Right ventricle myocardium inferior (tissue), 1 donor: Measurements from ENCODE around the gene TMEM256. TPM values are rescaled to one million over a fixed set of nuclear protein-coding genes. Genes with fewer than 3 reads are reported as not detected.

Source experiments
- ATAC-seq: fragments of 200-7000 bp; cut with Tn5 transposase; one replicate; pipeline ENCODE4 v1.9.1; 2020; ENCODE audit warnings: mild to moderate bottlenecking, moderate library complexity
- DNase-seq: peaks from one replicate; pipeline ENCODE4 v3.0.0; 2021; ENCODE audit errors: missing footprints
- intact Hi-C: fragments of 100-400 bp; cut with DNase I; formaldehyde crosslinking; loops from one replicate; pipeline ENCODE4 v1.11.0; 2022
- total RNA-seq: library from RNA; stranded (reverse); fragmentation: NEBNext Ultra II Directional; extraction: Animal tissue kit (Norgen Biotek cat#: 25700); gene quantifications from one replicate; pipeline ENCODE4 v1.2.1, GENCODE V29; 2021
- donor health status: DM: no; HTN: yes; CAD: no; lungs with severe emphysema.

Gene TMEM256
- total RNA-seq, 1 donor from 2014 or later = 64.0 TPM

GRCh38 chr17:7435676-7436555, 32.0 kb upstream of the TMEM256 start:
- DNase-seq (peak; percentile 83), ATAC-seq (no peak)
- intact Hi-C loops = loop anchor here (2.0 to 5.0 kb wide), 5 partner anchors 31 to 151 kb away; partner anchors contain the start of genes SENP3, TMEM256 and ZBTB4

GRCh38 chr17:7432296-7432695, 28.4 kb upstream of the TMEM256 start:
- no peak for ATAC-seq
- DNase-seq = no peak
- intact Hi-C loops = no loop called here

GRCh38 chr17:7431231-7431630, 27.3 kb upstream of the TMEM256 start:
- no peak for ATAC-seq
- intact Hi-C loops = no loop called here
- no peak for DNase-seq

- ATAC-seq = no peak
- DNase-seq = no peak
- intact Hi-C loops = no loop called here
Measured at GRCh38 chr17:7429722-7430121, 25.8 kb upstream of the TMEM256 start.

DNA sequence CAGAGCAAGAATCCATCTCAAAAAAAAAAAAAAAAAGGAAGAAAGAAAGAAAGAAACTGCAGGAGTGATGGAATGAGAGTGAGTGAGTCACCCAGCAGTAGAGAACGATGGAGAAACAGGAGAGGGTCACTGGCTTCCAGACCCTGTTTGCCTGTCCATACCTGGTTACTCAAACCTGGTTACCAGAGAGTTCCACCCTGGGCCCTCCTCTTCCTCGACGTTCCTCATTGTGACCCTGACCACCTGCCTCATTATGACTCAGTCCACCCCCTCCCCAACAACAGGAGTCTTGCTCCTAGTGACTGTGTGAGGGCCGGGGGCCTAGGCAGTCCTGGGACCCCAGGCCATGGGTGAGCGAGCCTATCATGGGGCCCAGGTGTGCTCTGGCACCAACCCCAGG, 24.7 kb upstream of the TMEM256 start, which contains the start of gene SPEM3:
TSS of gene SPEM3 (plus strand) at position 301 of the 400 bp plus-strand sequence. CDS start at position 347, 46 bp downstream.
- intact Hi-C loops = no loop called here
- ATAC-seq (no peak), DNase-seq (no peak)

GRCh38 chr17:7427549-7427948, 23.7 kb upstream of the TMEM256 start:
- ATAC-seq (no peak), DNase-seq (no peak)
- intact Hi-C loops = no loop called here

DNA sequence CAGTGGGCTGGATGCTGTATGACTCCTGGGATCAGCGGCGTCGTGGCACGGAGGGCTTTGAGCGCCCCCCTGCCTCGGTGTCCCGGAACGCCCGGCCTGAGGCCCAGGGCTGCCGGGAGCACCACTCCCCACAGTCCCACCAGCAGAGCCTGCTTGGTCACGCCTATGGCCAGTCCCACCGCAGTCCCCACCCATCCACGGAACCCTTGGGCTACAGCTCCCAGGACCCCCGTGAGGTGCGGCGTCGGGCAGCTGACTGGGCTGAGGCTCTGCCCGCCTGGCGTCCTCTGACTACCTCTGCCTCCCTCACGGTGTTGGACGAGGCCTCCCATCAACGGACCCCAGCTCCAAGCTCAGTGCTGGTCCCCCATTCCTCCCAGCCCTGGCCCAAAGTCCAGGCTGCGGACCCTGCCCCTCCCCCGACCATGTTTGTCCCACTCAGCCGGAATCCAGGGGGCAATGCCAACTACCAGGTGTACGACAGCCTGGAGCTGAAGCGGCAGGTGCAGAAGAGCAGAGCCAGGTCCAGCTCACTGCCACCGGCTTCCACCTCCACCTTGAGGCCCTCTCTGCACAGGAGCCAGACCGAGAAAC, 23.1 kb upstream of the TMEM256 start:
- intact Hi-C loops = no loop called here
- DNase-seq = no peak
- ATAC-seq = no peak

GRCh38 chr17:7426203-7426863, 22.4 kb upstream of the TMEM256 start:
- ATAC-seq = no peak
- DNase-seq = no peak
- intact Hi-C loops = no loop called here

GRCh38 chr17:7425756-7426155, 21.9 kb upstream of the TMEM256 start:
- intact Hi-C loops = no loop called here
- ATAC-seq (no peak), DNase-seq (no peak)

DNA sequence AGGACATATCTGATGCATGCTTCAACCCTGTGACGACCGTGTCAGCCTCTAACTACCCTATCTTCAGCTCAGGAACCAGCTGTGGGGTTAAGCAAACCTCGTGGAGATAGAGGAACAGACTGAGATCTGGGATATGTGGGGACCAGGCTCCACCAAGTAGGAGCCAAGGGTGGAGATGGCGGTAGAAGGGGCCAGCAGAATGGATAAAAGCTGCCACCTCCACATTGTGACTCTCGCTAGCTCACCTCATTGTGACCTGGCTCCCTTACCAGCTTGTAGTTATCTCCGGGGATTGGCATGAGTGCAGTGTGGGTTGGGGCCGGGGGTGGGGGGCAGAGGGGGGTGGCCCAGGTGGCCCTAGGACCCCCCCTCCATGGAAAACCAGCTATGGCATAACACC, 21.4 kb upstream of the TMEM256 start, which contains the start of gene SPEM2:
TSS of gene SPEM2 (plus strand) at position 301 of the 400 bp plus-strand sequence. CDS start at position 374, 73 bp downstream.
- DNase-seq (no peak), ATAC-seq (no peak)
- intact Hi-C loops = no loop called here

GRCh38 chr17:7423679-7424078, 19.8 kb upstream of the TMEM256 start:
- intact Hi-C loops = no loop called here
- no peak for ATAC-seq
- no peak for DNase-seq

DNA sequence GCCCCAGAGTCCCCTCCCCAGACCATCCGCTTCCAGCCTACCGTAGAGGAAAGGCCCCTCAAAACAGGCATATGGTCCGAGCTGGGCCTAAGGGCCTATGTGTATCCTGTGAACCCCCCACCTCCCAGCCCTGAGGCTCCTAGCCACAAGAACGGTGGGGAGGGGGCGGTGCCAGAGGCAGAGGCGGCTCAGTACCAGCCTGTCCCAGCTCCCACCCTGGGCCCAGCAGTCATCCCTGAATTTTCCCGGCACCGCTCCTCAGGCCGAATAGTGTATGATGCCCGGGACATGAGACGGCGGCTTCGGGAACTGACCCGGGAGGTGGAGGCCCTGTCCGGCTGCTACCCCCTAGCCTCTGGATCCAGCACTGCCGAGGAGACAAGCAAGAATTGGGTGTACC, 17.3 kb upstream of the TMEM256 start:
- intact Hi-C loops = no loop called here
- ATAC-seq (no peak), DNase-seq (no peak)

- ATAC-seq (no peak), DNase-seq (no peak)
- intact Hi-C loops = no loop called here
Measured at GRCh38 chr17:7419819-7420610, 16.1 kb upstream of the TMEM256 start, which contains the start of gene SPEM1. TSS of gene SPEM1 (plus strand) at chr17:7420324. CDS start at chr17:7420385, 61 bp downstream.

- intact Hi-C loops = no loop called here
- no peak for ATAC-seq
- DNase-seq = no peak
Measured at GRCh38 chr17:7418472-7419152, 14.7 kb upstream of the TMEM256 start.

DNA sequence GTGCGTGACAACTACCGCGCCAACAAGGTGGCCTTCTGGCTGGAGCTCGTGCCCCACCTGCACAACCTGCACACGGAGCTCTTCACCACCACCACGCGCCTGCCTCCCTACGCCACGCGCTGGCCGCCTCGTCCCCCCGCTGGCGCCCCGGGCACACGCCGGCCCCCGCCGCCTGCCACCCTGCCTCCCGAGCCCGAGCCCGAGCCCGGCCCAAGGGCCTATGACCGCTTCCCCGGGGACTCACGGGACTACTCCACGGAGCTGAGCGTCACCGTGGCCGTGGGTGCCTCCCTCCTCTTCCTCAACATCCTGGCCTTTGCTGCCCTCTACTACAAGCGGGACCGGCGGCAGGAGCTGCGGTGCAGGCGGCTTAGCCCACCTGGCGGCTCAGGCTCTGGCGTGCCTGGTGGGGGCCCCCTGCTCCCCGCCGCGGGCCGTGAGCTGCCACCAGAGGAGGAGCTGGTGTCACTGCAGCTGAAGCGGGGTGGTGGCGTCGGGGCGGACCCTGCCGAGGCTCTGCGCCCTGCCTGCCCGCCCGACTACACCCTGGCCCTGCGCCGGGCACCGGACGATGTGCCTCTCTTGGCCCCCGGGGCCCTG, 13.3 kb upstream of the TMEM256 start:
- DNase-seq (no peak), ATAC-seq (no peak)
- intact Hi-C loops = no loop called here

DNA sequence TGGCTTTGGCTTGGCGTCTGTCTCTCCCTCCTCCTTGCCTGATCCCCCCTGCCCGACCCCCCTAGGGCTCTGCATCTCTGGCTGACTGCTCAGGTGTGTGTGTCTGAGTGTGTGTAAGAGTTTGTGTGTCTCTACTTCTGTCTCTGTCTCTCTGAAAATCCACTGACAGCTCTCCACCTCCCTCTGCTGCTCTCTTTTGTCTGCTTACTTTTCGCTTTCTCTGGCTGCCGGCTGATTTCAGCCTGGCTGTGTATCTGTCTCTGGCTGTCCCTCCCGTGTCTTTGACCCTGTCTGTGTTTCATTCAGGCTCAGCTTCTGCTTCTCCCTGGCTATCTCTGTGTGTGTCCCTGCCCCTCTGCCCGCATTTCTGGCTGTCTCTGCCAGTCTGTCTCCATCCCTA, 12.4 kb upstream of the TMEM256 start:
- DNase-seq = no peak
- intact Hi-C loops = no loop called here
- no peak for ATAC-seq

- DNase-seq (no peak), ATAC-seq (no peak)
- intact Hi-C loops = no loop called here
Measured at GRCh38 chr17:7415784-7416183, 11.9 kb upstream of the TMEM256 start.

DNA sequence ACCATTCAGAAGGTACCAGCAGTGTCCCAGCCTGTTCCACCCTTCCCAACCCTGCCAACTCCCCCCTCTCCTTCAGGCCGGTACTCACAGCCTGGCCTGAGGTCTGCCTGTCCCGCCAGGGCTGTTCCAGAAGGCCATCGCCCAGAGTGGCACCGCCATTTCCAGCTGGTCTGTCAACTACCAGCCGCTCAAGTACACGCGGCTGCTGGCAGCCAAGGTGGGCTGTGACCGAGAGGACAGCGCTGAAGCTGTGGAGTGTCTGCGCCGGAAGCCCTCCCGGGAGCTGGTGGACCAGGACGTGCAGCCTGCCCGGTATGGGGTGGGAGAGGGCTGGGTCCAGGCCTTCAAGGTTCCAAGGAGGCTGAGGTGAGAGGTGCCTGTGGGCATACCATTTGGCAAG, 10.9 kb upstream of the TMEM256 start:
- no peak for ATAC-seq
- no peak for DNase-seq
- intact Hi-C loops = no loop called here
